GM21447 (cell line): ENCODE data around the gene RGS4.

Experiments used
- ATAC-seq: cut with Tn5 transposase; IDR thresholded peaks from one replicate; pipeline ENCODE4 v1.9.1; 2021; ENCODE audit not compliant: unreplicated experiment

Gene RGS4

GRCh38 chr1:163094589-163094988 lies 25.4 kb downstream of the RGS4 start:
- ATAC-seq = no peak

- no peak for ATAC-seq
Observed at GRCh38 chr1:163095213-163095612, 26.1 kb downstream of the RGS4 start.

- ATAC-seq = no peak
Observed at GRCh38 chr1:163102590-163102989, 33.4 kb downstream of the RGS4 start.

- no peak for ATAC-seq
Observed at GRCh38 chr1:163104385-163105099, 35.4 kb downstream of the RGS4 start.

GRCh38 chr1:163106364-163106987 lies 37.3 kb downstream of the RGS4 start:
- no peak for ATAC-seq

GRCh38 chr1:163107655-163108054 lies 38.5 kb downstream of the RGS4 start:
- no peak for ATAC-seq

- no peak for ATAC-seq
Observed at GRCh38 chr1:163115887-163116286, 46.7 kb downstream of the RGS4 start.

GRCh38 chr1:163119707-163120106 lies 50.5 kb downstream of the RGS4 start:
- ATAC-seq = no peak

GRCh38 chr1:163120372-163120771 lies 51.2 kb downstream of the RGS4 start:
- no peak for ATAC-seq

- no peak for ATAC-seq
Observed at GRCh38 chr1:163124812-163125211, 55.7 kb downstream of the RGS4 start.
